Measurements from ENCODE around the gene PAK1. TPM values are rescaled to one million over a fixed set of nuclear protein-coding genes. Genes with fewer than 3 reads are reported as not detected.
"Not testable (repeated sequence)": the region's sequence is repeated elsewhere in the genome, so short reads cannot be mapped to it uniquely, and the experiment has no call there.

PAK1 gene
- total RNA-seq: 8.8 TPM

GRCh38 chr11:77473801-77474683, at the start of gene PAK1:
Gene PAK1, minus strand, starts transcription at chr11:77474094. Its CDS starts 81,574 bp downstream, at chr11:77392520.
- peak; percentile 83 for ATAC-seq

GRCh38 chr11:77522215-77522614, 48.3 kb upstream of the PAK1 start:
- ATAC-seq (no peak), DNase-seq (ENCODE audit: low spot score) (no peak)

More at GRCh38 chr11:77473801-77474683, at the start of gene PAK1:
- peak; percentile 92 for DNase-seq (ENCODE audit: low spot score)

GRCh38 chr11:77519847-77520246, 46.0 kb upstream of the PAK1 start:
- ATAC-seq: no peak
- no peak for DNase-seq (ENCODE audit: low spot score)

GRCh38 chr11:77518471-77518870, 44.6 kb upstream of the PAK1 start:
- ATAC-seq: no peak
- no peak for DNase-seq (ENCODE audit: low spot score)

GRCh38 chr11:77517753-77518152, 43.9 kb upstream of the PAK1 start:
- ATAC-seq (no peak), DNase-seq (ENCODE audit: low spot score) (no peak)

GRCh38 chr11:77517226-77517625, 43.3 kb upstream of the PAK1 start:
- DNase-seq (ENCODE audit: low spot score) (no peak), ATAC-seq (no peak)

GRCh38 chr11:77515483-77515882, 41.6 kb upstream of the PAK1 start:
- ATAC-seq (no peak), DNase-seq (ENCODE audit: low spot score) (no peak)

- ATAC-seq (no peak), DNase-seq (ENCODE audit: low spot score) (no peak)
These were observed 41.2 kb upstream of the PAK1 start for GRCh38 chr11:77515063-77515462.

- ATAC-seq (no peak), DNase-seq (ENCODE audit: low spot score) (no peak)
These were observed 38.2 kb upstream of the PAK1 start for GRCh38 chr11:77512092-77512491.

GRCh38 chr11:77510851-77511250, 37.0 kb upstream of the PAK1 start:
- DNase-seq (ENCODE audit: low spot score) (no peak), ATAC-seq (no peak)

GRCh38 chr11:77510095-77510494, 36.2 kb upstream of the PAK1 start:
- no peak for DNase-seq (ENCODE audit: low spot score)
- ATAC-seq: no peak

- peak; percentile 64 for ATAC-seq
- no peak for DNase-seq (ENCODE audit: low spot score)
These were observed 34.1 kb upstream of the PAK1 start for GRCh38 chr11:77508019-77508418.

- ATAC-seq (no peak), DNase-seq (ENCODE audit: low spot score) (no peak)
These were observed 33.0 kb upstream of the PAK1 start for GRCh38 chr11:77506857-77507256.

GRCh38 chr11:77505956-77506355, 32.1 kb upstream of the PAK1 start:
- DNase-seq (ENCODE audit: low spot score) (no peak), ATAC-seq (no peak)

- ATAC-seq (no peak), DNase-seq (ENCODE audit: low spot score) (no peak)
These were observed 29.1 kb upstream of the PAK1 start for GRCh38 chr11:77503006-77503405.

- no peak for ATAC-seq
These were observed 28.5 kb upstream of the PAK1 start for GRCh38 chr11:77502346-77502905.

GRCh38 chr11:77501758-77502157, 27.9 kb upstream of the PAK1 start:
- DNase-seq (ENCODE audit: low spot score) (no peak), ATAC-seq (no peak)

More at GRCh38 chr11:77502346-77502905, 28.5 kb upstream of the PAK1 start:
- DNase-seq (ENCODE audit: low spot score): no peak

GRCh38 chr11:77497368-77497767, 23.5 kb upstream of the PAK1 start:
- no peak for ATAC-seq
- DNase-seq (ENCODE audit: low spot score): no peak

GRCh38 chr11:77495526-77495925, 21.6 kb upstream of the PAK1 start:
- ATAC-seq (no peak), DNase-seq (ENCODE audit: low spot score) (no peak)

- ATAC-seq; DNase-seq (ENCODE audit: low spot score): not testable (repeated sequence)
These were observed 16.1 kb upstream of the PAK1 start for GRCh38 chr11:77490035-77490434.

GRCh38 chr11:77487790-77488189, 13.9 kb upstream of the PAK1 start:
- DNase-seq (ENCODE audit: low spot score) (no peak), ATAC-seq (no peak)

GRCh38 chr11:77479746-77480352, 6.0 kb upstream of the PAK1 start:
- ATAC-seq: no peak
- DNase-seq (ENCODE audit: low spot score): no peak
